ENCODE data around the gene TMPRSS2. TPM values are rescaled to one million over a fixed set of nuclear protein-coding genes. Genes with fewer than 3 reads are reported as not detected.

Gene TMPRSS2
- total RNA-seq, 4 donors from 2014 or later = 5.1 to 19.2 (median 12.1) TPM

DNA sequence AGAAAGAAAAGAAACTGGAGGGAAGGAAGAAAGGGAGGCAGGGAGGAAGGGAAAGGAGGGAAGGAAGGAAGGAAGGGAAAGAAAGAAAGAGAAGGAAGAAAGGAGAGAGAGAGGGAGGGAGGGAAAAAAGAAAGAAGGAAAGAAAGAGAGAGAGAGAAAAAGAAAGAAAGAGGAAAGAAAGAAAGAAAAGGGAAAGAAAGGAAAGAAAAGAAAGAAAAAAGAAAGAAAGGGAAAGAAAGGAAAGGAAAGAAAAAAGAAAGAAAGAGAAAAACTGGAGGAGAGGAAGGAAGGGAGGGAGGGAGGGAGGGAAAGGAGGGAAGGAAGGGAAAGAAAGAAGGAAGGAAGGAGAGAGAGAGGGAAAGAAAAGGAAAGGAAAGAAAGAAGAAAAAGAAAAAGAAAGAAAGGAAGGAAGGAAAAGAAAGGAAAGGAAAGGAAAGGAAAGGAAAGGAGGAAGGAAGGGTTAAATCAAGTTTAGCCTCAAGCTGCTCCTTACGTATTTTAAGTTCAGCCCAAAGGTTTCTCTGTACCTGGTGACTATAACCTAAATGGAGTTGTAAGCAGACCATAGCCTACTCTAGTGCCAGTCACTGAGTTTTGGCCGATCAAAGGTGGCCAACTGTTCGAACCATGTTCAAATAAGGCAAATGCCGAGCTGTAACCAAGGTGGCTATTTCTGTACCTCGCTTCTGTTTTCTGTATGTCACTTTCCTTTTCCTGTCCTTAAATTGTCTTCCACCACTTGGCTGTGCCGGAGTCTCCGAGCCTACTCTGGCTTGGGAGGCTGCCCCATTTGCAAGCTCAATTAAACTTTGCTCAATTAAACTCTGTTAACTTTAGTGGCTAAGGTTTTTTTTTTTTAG is 37.8 kb upstream of the TMPRSS2 start:
- WGBS, 2 donors = 60 to 71% methylated on average over 7 of the region's 7 CpGs
- TF ChIP-seq, protein P1, sequence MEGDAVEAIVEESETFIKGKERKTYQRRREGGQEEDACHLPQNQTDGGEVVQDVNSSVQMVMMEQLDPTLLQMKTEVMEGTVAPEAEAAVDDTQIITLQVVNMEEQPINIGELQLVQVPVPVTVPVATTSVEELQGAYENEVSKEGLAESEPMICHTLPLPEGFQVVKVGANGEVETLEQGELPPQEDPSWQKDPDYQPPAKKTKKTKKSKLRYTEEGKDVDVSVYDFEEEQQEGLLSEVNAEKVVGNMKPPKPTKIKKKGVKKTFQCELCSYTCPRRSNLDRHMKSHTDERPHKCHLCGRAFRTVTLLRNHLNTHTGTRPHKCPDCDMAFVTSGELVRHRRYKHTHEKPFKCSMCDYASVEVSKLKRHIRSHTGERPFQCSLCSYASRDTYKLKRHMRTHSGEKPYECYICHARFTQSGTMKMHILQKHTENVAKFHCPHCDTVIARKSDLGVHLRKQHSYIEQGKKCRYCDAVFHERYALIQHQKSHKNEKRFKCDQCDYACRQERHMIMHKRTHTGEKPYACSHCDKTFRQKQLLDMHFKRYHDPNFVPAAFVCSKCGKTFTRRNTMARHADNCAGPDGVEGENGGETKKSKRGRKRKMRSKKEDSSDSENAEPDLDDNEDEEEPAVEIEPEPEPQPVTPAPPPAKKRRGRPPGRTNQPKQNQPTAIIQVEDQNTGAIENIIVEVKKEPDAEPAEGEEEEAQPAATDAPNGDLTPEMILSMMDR (IDR thresholded peaks at IDR 0.05) = no peak
- no peak for TF ChIP-seq POLR2A (IDR thresholded peaks at IDR 0.05)
- H3K4me3 ChIP-seq (ENCODE audit: low read depth, poor library complexity, severe bottlenecking) = no peak overlapping the region
- intact Hi-C loops (cut with DNase I; ENCODE audit: low total_unique reads) = no loop called here
- peak in 1 of 2 donors; percentile 43 for DNase-seq (ENCODE audit: low spot score in 2 of 2)

GRCh38 chr21:41542727-41543126 is 34.8 kb upstream of the TMPRSS2 start:
- H3K4me3 ChIP-seq (ENCODE audit: low read depth, poor library complexity, severe bottlenecking) = no peak overlapping the region
- TF ChIP-seq, protein P1 (IDR thresholded peaks at IDR 0.05) = no peak
- no peak for TF ChIP-seq POLR2A (IDR thresholded peaks at IDR 0.05)
- DNase-seq (ENCODE audit: low spot score in 2 of 2) = peak in 1 of 2 donors; percentile 3
- intact Hi-C loops (cut with DNase I; ENCODE audit: low total_unique reads) = no loop called here
- 94 to 96% methylated on average over 9 of the region's 9 CpGs for WGBS, 2 donors

- intact Hi-C loops (cut with DNase I; ENCODE audit: low total_unique reads) = no loop called here
- TF ChIP-seq, protein P1 (IDR thresholded peaks at IDR 0.05) = no peak
- TF ChIP-seq POLR2A (IDR thresholded peaks at IDR 0.05) = no peak
- WGBS, 2 donors = 82 to 83% methylated on average over 8 of the region's 8 CpGs
- H3K4me3 ChIP-seq (ENCODE audit: low read depth, poor library complexity, severe bottlenecking) = no peak overlapping the region
- peak in 1 of 2 donors; percentile 62 for DNase-seq (ENCODE audit: low spot score in 2 of 2)
Measured at GRCh38 chr21:41537356-41537755, 29.4 kb upstream of the TMPRSS2 start.

- no peak for TF ChIP-seq POLR2A (IDR thresholded peaks at IDR 0.05)
- TF ChIP-seq, protein P1 (IDR thresholded peaks at IDR 0.05) = no peak
- H3K4me3 ChIP-seq (ENCODE audit: low read depth, poor library complexity, severe bottlenecking) = no peak overlapping the region
- 66 to 70% methylated on average over 7 of the region's 7 CpGs for WGBS, 2 donors
- intact Hi-C loops (cut with DNase I; ENCODE audit: low total_unique reads) = no loop called here
- peak in 1 of 2 donors; percentile 68 for DNase-seq (ENCODE audit: low spot score in 2 of 2)
Measured at GRCh38 chr21:41536827-41537103, 28.8 kb upstream of the TMPRSS2 start.

DNA sequence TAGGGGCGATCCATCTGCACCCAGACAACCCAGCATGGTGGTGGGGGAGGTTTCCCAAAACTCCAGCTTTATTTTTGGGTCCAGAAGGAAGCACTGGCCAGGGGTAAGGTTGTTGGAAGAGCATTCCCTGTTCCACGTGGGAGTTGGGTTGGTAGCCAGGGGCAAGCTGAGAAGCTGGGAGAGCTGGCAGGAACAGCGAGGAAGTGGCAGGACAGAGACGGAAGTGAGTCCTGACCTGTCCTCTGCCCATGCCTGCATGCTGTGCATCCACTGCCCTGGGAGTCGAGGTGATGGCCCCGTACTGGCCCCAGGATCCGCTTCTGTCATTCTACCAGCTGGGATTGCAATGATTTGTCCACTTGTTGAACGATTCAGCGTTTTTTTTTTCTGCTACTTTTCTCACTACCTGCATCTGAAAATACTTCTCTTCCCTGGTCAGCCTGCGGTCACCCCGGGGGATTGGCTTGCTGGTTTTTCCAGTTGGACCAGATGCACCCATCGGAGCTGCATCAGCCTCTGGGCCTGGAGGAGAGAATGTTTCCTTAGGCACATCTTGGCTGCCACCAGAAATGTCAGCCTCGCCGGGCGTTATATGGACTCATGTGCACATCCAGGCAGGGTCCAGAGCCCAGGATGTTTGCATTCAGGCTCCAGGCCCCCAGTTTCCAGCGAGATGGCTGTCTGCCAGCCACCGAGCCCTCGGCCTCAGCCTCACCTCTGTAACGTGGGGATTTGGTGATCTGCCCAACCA is 28.3 kb upstream of the TMPRSS2 start:
- intact Hi-C loops (cut with DNase I; ENCODE audit: low total_unique reads) = no loop called here
- no peak for TF ChIP-seq POLR2A (IDR thresholded peaks at IDR 0.05)
- H3K4me3 ChIP-seq (ENCODE audit: low read depth, poor library complexity, severe bottlenecking) = no peak overlapping the region
- WGBS, 2 donors = 52 to 59% methylated on average over 19 of the region's 19 CpGs
- peak in 1 of 2 donors; percentile 84 for DNase-seq (ENCODE audit: low spot score in 2 of 2)

DNA sequence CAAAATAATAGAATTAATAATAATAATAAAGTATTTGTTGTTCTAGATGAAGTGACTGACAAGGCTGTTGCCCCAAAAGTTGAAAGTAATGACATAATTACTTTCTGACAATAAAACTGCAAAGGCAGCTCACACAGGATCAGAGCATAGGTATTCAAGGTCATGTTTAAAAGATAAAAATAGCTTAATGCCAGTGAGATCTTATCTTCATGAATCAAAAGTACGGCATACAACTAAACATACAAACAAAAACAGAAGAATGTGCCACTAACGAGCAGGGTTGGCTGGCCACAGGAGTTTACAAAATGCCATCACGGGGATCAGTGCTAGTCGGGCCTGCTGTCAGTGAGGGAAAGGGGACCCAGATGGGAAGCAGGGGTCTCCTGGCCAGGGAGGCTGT is 22.4 kb upstream of the TMPRSS2 start:
- no peak for TF ChIP-seq POLR2A (IDR thresholded peaks at IDR 0.05)
- TF ChIP-seq, protein P1 (IDR thresholded peaks at IDR 0.05) = no peak
- peak in 1 of 2 donors; percentile 31 for DNase-seq (ENCODE audit: low spot score in 2 of 2)
- intact Hi-C loops (cut with DNase I; ENCODE audit: low total_unique reads) = no loop called here
- H3K4me3 ChIP-seq (ENCODE audit: low read depth, poor library complexity, severe bottlenecking) = no peak overlapping the region
- 58 to 69% methylated on average over 4 of the region's 4 CpGs for WGBS, 2 donors

Data from lower leg skin (tissue), 4 donors.